ENCODE data around the gene TRDN. TPM values are rescaled to one million over a fixed set of nuclear protein-coding genes. Genes with fewer than 3 reads are reported as not detected.
A peak's percentile ranks its signal among the peaks of the same experiment; 100 is the strongest.

Gene TRDN
- polyA plus RNA-seq, 1 donor from 2014 or later: not detected

- H3K9ac ChIP-seq (ENCODE audit: low read length): no peak overlapping the region
- H3K27me3 ChIP-seq (ENCODE audit: insufficient read depth, low read depth, low read length): no peaks in the 10 kb centered on the region
- H3K36me3 ChIP-seq (ENCODE audit: insufficient read depth, low read length): no peaks in the 10 kb centered on the region
- H3K4me2 ChIP-seq (ENCODE audit: low read length): no peak overlapping the region
- H3K9me3 ChIP-seq (ENCODE audit: low read length): no peaks in the 10 kb centered on the region
- H3K79me2 ChIP-seq (replicated peaks; ENCODE audit: insufficient read depth, low read length): no peaks in the 10 kb centered on the region
- H3K9me2 ChIP-seq (ENCODE audit: insufficient read depth, low read length): no peaks in the 10 kb centered on the region
- H3K4me3 ChIP-seq (ENCODE audit: low read length): no peak overlapping the region
- no peak overlapping the region for H2AFZ ChIP-seq (ENCODE audit: low read depth, low read length)
- no peaks in the 10 kb centered on the region for H3F3A ChIP-seq (ENCODE audit: insufficient read depth, low read length, poor library complexity, severe bottlenecking)
- no peak overlapping the region for H3K27ac ChIP-seq (ENCODE audit: low read length)
- no peak for TF ChIP-seq REST (IDR thresholded peaks at IDR 0.05; ENCODE audit: borderline replicate concordance)
- TF ChIP-seq EP300 (conservative IDR thresholded peaks at IDR 0.05; ENCODE audit: poor library complexity, severe bottlenecking): peak; percentile 36
- H4K20me1 ChIP-seq (ENCODE audit: insufficient read depth): no peaks in the 10 kb centered on the region
These were observed 348.1 kb downstream of the TRDN start for GRCh38 chr6:123288649-123289048.

GRCh38 chr6:123276546-123276980, 360.2 kb downstream of the TRDN start:
- TF ChIP-seq CTCF (IDR thresholded peaks at IDR 0.05; ENCODE audit: poor library complexity, severe bottlenecking) (no peak), TAF1 (IDR thresholded peaks at IDR 0.05; ENCODE audit: low read depth) (no peak), MXI1 (conservative IDR thresholded peaks at IDR 0.05; ENCODE audit: poor library complexity, severe bottlenecking) (no peak), EP300 (conservative IDR thresholded peaks at IDR 0.05; ENCODE audit: poor library complexity, severe bottlenecking) (peak; percentile 79), RAD21 (conservative IDR thresholded peaks at IDR 0.05) (no peak), POLR2AphosphoS5 (IDR thresholded peaks at IDR 0.05) (peak; percentile 32), SMC3 (conservative IDR thresholded peaks at IDR 0.05; ENCODE audit: poor library complexity) (no peak), REST (IDR thresholded peaks at IDR 0.05; ENCODE audit: borderline replicate concordance) (no peak), EZH2 (IDR thresholded peaks at IDR 0.05; ENCODE audit: borderline replicate concordance, insufficient read depth, low read length, poor library complexity, severe bottlenecking) (no peak)
- no peak overlapping the region for H2AFZ ChIP-seq (ENCODE audit: low read depth, low read length)
- no peaks in the 10 kb centered on the region for H3K27me3 ChIP-seq (ENCODE audit: insufficient read depth, low read depth, low read length)
- H3F3A ChIP-seq (ENCODE audit: insufficient read depth, low read length, poor library complexity, severe bottlenecking): no peaks in the 10 kb centered on the region
- H3K79me2 ChIP-seq (replicated peaks; ENCODE audit: insufficient read depth, low read length): no peaks in the 10 kb centered on the region
- no peak overlapping the region for H3K4me3 ChIP-seq (ENCODE audit: low read length)
- H3K9ac ChIP-seq (ENCODE audit: low read length): no peak overlapping the region
- H4K20me1 ChIP-seq (ENCODE audit: insufficient read depth): no peaks in the 10 kb centered on the region
- no peak overlapping the region for H3K4me2 ChIP-seq (ENCODE audit: low read length)
- H3K9me3 ChIP-seq (ENCODE audit: low read length): no peaks in the 10 kb centered on the region
- H3K9me2 ChIP-seq (ENCODE audit: insufficient read depth, low read length): no peaks in the 10 kb centered on the region
- H3K36me3 ChIP-seq (ENCODE audit: insufficient read depth, low read length): no peaks in the 10 kb centered on the region
- no peak overlapping the region for H3K27ac ChIP-seq (ENCODE audit: low read length)
